ENCODE results near the gene HS6ST1.

The HS6ST1 gene

DNA sequence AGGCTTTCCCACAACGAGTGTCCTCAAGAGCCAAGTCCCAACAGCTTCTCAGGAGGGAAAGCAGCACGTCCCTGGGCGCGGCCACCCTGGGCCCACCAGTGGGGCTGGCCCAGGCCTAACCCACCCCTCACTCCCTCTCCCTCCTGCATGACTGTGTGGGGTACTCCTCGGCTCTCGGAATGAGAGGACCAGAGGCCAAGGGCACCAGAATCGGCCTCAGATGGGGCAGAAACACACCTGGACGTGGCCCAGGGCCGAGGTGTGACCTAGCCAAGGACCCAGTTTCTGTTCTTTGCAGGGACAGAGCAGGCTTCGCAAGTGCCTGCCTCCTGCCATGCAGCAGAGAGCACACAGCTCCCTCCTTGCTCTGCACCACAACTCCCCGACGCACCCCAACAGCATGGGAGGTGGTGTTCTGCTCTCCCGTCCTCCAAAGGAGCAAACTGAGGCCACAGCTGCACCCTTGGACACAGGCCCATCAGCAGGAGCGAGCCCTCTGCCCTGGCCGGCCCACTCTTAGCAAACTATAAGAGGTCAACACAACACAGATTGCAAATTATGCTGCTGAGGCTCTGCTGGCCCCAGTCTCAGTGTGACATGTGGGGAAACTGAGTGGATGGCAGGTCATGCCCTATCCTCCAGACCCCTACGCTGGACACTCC lies 19.7 kb downstream of the HS6ST1 start:
- DNase-seq (ENCODE audit: low spot score): no peak

- no peak for DNase-seq (ENCODE audit: low spot score)
These were observed 20.4 kb downstream of the HS6ST1 start for GRCh38 chr2:128298286-128298685.

DNA sequence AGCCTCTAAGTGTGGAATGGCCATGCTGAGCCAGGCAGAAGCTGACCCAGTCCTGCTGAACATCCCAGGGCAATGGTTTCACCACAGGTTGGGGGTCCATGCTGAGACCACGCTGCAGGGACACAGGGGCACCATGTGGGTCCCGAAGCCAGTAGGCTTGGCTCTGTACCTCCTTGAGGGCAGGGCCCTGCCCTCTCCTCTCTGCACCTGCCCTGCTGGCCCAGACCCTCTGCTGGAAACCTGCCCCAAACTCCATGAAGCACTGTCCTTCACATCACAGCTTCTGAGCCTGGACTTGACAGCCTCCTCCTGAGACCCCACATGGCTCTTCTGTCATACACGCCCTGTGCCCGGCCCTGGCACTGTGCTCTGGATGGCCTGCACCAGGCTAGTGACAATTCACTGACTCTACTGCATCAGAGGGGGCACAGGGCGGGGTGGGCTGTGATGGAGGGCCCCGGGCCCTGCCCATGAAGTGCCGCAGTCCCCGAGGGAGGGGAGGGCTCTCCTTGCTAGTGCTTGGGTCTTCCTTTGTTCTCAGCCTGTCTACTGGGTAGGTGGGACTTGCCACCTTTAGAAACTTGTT lies 24.7 kb downstream of the HS6ST1 start:
- DNase-seq (ENCODE audit: low spot score): no peak

- DNase-seq (ENCODE audit: low spot score): no peak
These were observed 25.3 kb downstream of the HS6ST1 start for GRCh38 chr2:128293426-128293755.

GRCh38 chr2:128292599-128293425 lies 25.9 kb downstream of the HS6ST1 start:
- no peak for DNase-seq (ENCODE audit: low spot score)

- no peak for DNase-seq (ENCODE audit: low spot score)
These were observed 26.6 kb downstream of the HS6ST1 start for GRCh38 chr2:128291844-128292598.

DNA sequence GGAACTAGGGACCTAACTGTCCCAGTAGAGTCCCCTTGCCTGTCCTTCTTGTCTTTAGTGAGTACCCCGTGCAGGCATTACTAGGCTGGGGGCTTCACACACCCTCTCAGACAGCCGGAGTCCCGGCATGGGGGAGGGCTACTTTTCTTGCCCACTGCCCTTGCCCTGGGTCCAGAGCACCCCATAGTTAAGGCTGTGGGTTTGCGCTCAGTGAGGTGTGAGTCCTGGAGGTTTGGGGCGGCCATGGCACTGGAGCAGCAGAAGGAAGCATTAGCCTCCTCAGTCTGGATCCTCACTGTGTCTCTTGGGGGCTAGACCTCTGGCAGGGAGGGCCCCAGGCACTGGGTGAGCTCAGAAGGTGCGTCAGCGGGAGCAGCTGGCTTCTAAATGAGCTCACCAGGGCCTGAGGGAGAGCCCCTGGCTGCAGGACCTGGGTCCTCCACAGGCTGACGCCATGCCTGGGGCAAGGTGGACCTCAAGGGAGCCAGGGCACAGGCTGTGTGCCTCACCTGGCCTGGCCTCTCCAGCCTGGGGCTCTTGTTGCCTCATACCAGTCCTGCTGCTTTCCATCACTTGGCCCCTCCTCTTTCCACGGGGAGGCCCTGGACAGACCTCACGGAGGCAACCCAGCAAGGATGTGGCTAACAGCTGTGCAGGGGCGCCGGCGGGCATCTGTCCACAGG lies 27.4 kb downstream of the HS6ST1 start:
- DNase-seq (ENCODE audit: low spot score): no peak

DNA sequence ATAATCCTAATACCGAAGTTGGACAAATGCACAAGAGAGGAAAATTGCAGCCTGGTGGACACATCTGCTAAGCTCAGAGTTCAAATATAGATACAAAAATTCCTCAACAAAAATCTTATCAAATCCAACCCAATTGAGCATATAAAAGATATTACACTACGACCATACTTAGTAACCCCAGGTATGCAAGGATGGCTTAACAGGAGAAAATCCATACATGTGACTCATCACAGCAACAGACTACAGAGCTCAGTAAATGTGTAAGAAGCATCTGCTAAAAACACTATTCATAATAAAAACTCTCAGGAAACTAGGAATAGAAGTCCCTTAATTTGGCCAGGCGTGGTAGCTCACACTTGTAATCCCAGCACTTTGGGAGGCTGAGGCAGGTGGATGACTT lies 28.3 kb downstream of the HS6ST1 start:
- no peak for DNase-seq (ENCODE audit: low spot score)

DNA sequence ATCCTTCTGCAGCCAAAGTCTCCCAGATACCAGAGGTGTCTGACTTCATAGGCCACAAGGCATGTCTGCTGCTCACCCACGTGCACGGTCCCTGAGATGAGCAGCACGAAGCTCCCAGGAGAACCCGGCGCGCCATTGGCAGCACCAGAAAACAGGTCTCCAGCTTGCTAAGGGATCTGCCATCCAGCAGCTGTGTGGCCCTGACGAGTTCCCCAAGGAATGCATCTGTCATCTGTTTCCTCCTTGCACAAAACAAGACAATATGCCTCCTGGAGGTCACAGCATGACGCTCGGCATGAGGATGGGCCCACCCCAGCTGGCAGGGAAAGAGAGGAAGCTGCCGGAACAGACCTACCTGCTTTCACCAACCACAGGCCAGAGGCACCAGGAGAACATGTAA lies 29.2 kb downstream of the HS6ST1 start:
- DNase-seq (ENCODE audit: low spot score): no peak

- DNase-seq (ENCODE audit: low spot score): no peak
These were observed 29.9 kb downstream of the HS6ST1 start for GRCh38 chr2:128288781-128289180.

DNA sequence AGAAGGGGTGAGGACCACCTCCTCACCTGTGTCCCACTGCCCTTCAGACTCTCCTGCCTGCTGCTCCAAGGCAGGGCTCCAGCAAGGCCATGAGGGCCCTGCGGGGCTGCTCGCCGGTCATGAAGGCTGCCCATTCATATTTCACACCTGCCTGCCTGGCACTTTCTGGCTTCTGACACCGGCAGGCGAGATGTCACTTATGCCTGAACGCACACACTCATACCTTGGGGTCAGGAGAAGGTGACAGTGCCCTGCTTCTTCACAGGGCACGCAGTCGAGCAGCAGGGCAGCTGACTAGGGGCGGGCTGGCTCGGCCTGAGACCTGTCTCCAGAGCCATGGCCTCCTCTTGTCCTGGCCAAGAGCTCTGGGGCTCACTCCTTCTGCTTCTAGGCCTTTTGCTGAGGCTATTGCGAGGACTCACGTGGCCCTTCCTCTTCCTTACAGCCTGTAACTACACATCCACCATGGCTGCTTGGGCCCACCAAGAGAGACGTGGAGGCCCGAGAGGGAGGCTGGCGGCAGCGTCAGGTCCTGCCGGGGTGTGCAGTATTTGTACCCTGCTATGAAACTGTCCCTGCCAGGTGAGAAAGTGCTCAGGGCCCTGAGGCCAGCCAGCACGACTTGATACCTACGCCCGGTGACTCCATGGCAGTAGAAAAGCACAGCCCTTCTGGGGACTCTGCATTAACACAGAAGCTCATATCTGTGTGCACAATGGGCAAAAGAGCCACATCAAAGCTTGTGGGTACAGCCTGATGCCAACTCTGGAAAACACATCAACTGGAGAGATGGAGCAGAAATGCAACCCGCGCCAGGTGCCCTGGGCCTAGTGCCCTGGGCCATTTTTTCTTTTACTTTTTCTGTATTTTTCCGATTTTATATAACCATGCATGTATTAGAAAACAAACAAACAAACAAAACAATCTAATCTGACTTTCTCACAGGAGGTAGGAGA lies 30.6 kb downstream of the HS6ST1 start:
- DNase-seq (ENCODE audit: low spot score): no peak

GRCh38 chr2:128286905-128287779 lies 31.5 kb downstream of the HS6ST1 start:
- no peak for DNase-seq (ENCODE audit: low spot score)

DNA sequence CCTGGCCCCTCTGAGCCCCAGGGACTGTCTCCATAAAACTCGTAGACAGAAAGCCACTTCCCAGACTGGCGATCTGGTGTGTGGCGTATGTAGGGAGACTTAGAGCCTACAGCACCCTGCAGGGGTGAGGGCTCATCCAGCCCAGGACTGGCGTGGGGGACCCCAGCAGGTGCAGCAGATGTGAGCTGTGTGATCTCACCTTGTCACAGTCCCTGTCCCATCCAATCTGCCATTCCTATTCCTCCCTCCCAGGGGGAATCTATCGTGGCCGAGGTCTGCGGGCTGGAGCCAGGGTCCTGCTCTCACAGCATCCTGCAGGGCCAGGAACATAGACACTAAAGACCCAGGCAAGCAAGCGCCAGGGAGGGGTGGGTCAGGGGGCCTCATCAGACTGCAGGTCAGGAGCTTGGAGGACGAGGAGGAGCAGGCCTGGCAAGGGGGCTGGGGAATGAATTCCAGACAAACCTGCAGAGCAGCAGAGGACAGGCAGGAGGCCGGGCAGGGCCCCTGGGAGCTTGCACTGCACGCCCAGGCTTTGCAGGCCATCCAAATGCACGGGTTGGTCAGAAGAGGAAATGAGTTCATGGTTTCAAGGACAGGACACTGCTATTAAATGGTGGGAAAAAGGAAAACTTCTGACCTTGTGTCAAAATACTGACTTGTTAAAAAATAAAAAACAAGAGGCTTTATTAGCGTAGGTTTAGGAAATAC lies 32.5 kb downstream of the HS6ST1 start:
- no peak for DNase-seq (ENCODE audit: low spot score)

- no peak for DNase-seq (ENCODE audit: low spot score)
These were observed 33.2 kb downstream of the HS6ST1 start for GRCh38 chr2:128285329-128285931.

GRCh38 chr2:128284841-128285240 lies 33.8 kb downstream of the HS6ST1 start:
- DNase-seq (ENCODE audit: low spot score): no peak

GRCh38 chr2:128284037-128284441 lies 34.6 kb downstream of the HS6ST1 start:
- DNase-seq (ENCODE audit: low spot score): no peak

GRCh38 chr2:128282976-128283810 lies 35.5 kb downstream of the HS6ST1 start:
- no peak for DNase-seq (ENCODE audit: low spot score)
